Transverse colon (tissue), 4 donors: Measurements from ENCODE around the gene RPGRIP1. TPM values are rescaled to one million over a fixed set of nuclear protein-coding genes. Genes with fewer than 3 reads are reported as not detected.
"Not testable (repeated sequence)": the region's sequence is repeated elsewhere in the genome, so short reads cannot be mapped to it uniquely, and the experiment has no call there.

Source experiments
- DNase-seq: peaks from one replicate; pipeline ENCODE4 v3.0.0-alpha.2; 2019
- H3K27ac ChIP-seq, 4 donors: fragments of 200-600 bp; sonication (generic); 2 replicates each; pipeline ENCODE4 v1.5.1; 2016 to 2018; ENCODE audit warnings: inconsistent platforms in 4 of 4
- H3K27me3 ChIP-seq: fragments of 200-600 bp; sonication (generic); 2 replicates; pipeline ENCODE4 v1.5.1; 2017; ENCODE audit warnings: inconsistent platforms
- H3K36me3 ChIP-seq, 4 donors: fragments of 200-600 bp; sonication (generic); 2 replicates each; pipeline ENCODE4 v1.5.1; 2017 to 2019; ENCODE audit warnings: inconsistent platforms in 4 of 4
- H3K4me1 ChIP-seq, 4 donors: fragments of 200-600 bp; sonication (generic); 2 replicates each; pipeline ENCODE4 v1.5.1; 2017 to 2020; ENCODE audit warnings: inconsistent platforms in 4 of 4
- H3K4me3 ChIP-seq, 4 donors: fragments of 200-600 bp; sonication (generic); 1 replicate in 1 of 4; 2 replicates in 3 of 4; pipeline versions ENCODE4 v1.5.1 to v1.6.1; 2017 to 2019; ENCODE audit warnings: inconsistent platforms in 4 of 4
- H3K9me3 ChIP-seq, 2 donors: fragments of 200-600 bp; sonication (generic); 2 replicates each; pipeline ENCODE4 v1.5.1; 2017 to 2019; ENCODE audit warnings: inconsistent platforms in 2 of 2
- EP300 ChIP-seq: sonication (generic); formaldehyde crosslinking; IDR thresholded peaks from one replicate; pipeline ENCODE4 v1.6.1; 2017; ENCODE audit warnings: antibody characterized with exemption, low read depth
- POLR2A ChIP-seq: fragments of 450-650 bp; IDR thresholded peaks from one replicate; pipeline ENCODE4 v1.6.1; 2016; ENCODE audit warnings: antibody characterized with exemption, mild to moderate bottlenecking, moderate library complexity
- POLR2AphosphoS5 ChIP-seq, 3 donors: sonication (generic); formaldehyde crosslinking; IDR thresholded peaks; one replicate each; pipeline ENCODE4 v1.6.1; 2016; ENCODE audit warnings: antibody characterized with exemption in 3 of 3
- WGBS, 2 donors: methylation state at CpG; one replicate each; pipeline ENCODE4 v1.1.5; 2018; ENCODE audit warnings: low coverage in 1 of 2; 5-methylcytosine and 5-hydroxymethylcytosine counted together
- in situ Hi-C, 4 donors: fragments of 200-750 bp; cut with MboI; loops; one replicate each; pipeline versions ENCODE4 v1.15.0 to v1.15.1; 2017; ENCODE audit warnings: low sequenced_read_pairs in 3 of 4, low pct_ligation_motif_present in 1 of 4, low pct_unique_long_range_greater_than_20kb in 1 of 4
- intact Hi-C: fragments of 100-400 bp; cut with DNase I; formaldehyde crosslinking; loops from one replicate; pipeline ENCODE4 v1.15.1; 2023; ENCODE audit warnings: low total_unique reads
- total RNA-seq, 4 donors: library from RNA; depleted of rRNA; stranded (reverse); fragments of >200 nt; gene quantifications; one replicate each; pipeline ENCODE4 v1.1.0, GENCODE V29; 2016
- TF ChIP-seq, protein P1 (sequence below), 5 experiments: fragments of 200-600 bp in 3 of 5; fragments of 450-650 bp in 2 of 5; sonication (generic) in 3 of 5; IDR thresholded peaks; 1 replicate in 2 of 5; 2 replicates in 3 of 5; pipeline ENCODE4 v1.5.1; 2016 to 2017; ENCODE audit warnings: antibody characterized with exemption in 5 of 5, inconsistent platforms in 3 of 5, mild to moderate bottlenecking in 2 of 5, moderate library complexity in 1 of 5

Gene RPGRIP1
- total RNA-seq, 4 donors from 2014 or later = 0.27 to 0.48 TPM; not detected in 2

DNA sequence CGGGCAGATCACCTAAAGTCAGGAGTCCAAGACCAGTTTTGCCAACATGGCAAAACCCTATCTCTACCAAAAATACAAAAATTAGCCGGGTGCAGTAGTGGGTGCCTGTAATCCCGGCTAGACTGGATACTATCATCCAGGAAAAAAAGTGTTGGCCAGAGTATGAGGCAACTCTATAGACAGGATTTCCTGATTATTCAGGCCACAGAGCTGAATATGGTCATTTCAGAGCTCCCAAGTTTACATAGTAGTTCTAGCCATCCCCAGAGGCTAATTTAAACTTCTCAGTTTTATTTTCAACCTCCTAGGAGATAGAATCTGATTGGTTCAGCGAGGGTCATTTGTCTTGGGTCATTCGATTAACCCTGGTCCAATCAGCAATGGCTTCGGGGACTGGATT lies 7.3 kb downstream of the RPGRIP1 start:
- no peak for DNase-seq
- in situ Hi-C loops (no loop called here), intact Hi-C loops (no loop called here)
- Histone ChIP-seq H3K9me3 (no peaks in the 10 kb centered on the region), H3K27ac (no peak overlapping the region), H3K4me1 (no peaks in the 10 kb centered on the region), H3K4me3 (no peak overlapping the region), H3K36me3 (no peaks in the 10 kb centered on the region), H3K27me3 (no peaks in the 10 kb centered on the region)
- 90 to 100% methylated on average over 2 to 6 of the region's 6 CpGs for WGBS, 2 donors
- TF ChIP-seq POLR2AphosphoS5 (IDR thresholded peaks at IDR 0.05) (no peak), POLR2A (no peak), EP300 (no peak)
- TF ChIP-seq, protein P1, sequence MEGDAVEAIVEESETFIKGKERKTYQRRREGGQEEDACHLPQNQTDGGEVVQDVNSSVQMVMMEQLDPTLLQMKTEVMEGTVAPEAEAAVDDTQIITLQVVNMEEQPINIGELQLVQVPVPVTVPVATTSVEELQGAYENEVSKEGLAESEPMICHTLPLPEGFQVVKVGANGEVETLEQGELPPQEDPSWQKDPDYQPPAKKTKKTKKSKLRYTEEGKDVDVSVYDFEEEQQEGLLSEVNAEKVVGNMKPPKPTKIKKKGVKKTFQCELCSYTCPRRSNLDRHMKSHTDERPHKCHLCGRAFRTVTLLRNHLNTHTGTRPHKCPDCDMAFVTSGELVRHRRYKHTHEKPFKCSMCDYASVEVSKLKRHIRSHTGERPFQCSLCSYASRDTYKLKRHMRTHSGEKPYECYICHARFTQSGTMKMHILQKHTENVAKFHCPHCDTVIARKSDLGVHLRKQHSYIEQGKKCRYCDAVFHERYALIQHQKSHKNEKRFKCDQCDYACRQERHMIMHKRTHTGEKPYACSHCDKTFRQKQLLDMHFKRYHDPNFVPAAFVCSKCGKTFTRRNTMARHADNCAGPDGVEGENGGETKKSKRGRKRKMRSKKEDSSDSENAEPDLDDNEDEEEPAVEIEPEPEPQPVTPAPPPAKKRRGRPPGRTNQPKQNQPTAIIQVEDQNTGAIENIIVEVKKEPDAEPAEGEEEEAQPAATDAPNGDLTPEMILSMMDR (IDR thresholded peaks at IDR 0.05) = no peak

DNA sequence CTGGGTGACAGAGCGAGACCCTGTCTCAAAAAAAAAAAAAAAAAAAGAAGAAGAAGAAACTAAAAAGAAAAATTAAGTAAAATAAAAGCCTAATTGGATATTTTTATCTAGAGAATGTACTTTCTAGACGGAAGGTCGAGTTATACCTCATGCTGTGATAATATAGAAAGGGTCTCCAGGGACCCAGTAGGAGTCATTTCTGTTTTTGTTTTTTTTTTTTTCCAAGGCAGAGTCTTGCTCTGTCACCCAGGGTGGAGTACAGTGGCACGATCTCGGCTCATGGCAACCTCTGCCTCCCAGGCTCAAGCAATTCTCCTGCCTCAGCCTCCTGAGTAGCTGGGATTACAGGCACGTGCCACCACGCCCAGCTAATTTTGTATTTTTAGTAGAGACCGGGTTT lies 14.1 kb downstream of the RPGRIP1 start:
- WGBS, 2 donors = 89 to 91% methylated on average over 6 to 8 of the region's 8 CpGs
- H3K36me3 ChIP-seq, H3K9me3 ChIP-seq, DNase-seq, H3K4me1 ChIP-seq, intact Hi-C loops, H3K27me3 ChIP-seq, H3K4me3 ChIP-seq, H3K27ac ChIP-seq, in situ Hi-C loops: not testable (repeated sequence)

DNA sequence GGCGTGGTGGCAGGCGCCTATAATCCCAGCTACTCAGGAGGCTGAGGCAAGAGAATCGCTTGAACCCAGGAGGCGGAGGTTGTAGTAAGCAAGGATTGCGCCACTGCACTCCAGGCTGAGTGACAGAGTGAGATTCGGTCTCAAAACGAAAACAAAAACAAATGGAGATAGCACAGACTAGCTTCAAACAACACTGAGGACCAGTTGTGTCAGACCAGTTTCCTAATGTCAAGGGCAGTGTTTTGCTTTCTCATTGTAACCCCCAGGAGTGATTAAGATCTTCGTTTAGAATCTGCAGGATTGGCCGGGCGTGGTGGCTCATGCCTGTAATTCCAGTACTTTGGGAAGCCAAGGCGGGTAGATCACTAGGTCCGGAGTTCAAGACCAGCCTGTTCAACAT lies 18.5 kb downstream of the RPGRIP1 start:
- H3K27me3 ChIP-seq = peaks cover 10% of the 10 kb centered on the region
- H3K36me3 ChIP-seq = no peaks in the 10 kb centered on the region
- no peaks in the 10 kb centered on the region for H3K9me3 ChIP-seq
- intact Hi-C loops (no loop called here), in situ Hi-C loops (no loop called here)
- no peak overlapping the region for H3K27ac ChIP-seq
- no peak for TF ChIP-seq EP300
- no peak for TF ChIP-seq POLR2AphosphoS5 (IDR thresholded peaks at IDR 0.05)
- TF ChIP-seq POLR2A = no peak
- TF ChIP-seq, protein P1 (IDR thresholded peaks at IDR 0.05) = no peak
- no peak overlapping the region for H3K4me3 ChIP-seq
- no peak for DNase-seq
- H3K4me1 ChIP-seq = peaks cover 4 to 6% (median 6%) of the 10 kb centered on the region in 4 donors
- WGBS, 2 donors = 63 to 81% methylated on average over 2 to 12 of the region's 12 CpGs

DNA sequence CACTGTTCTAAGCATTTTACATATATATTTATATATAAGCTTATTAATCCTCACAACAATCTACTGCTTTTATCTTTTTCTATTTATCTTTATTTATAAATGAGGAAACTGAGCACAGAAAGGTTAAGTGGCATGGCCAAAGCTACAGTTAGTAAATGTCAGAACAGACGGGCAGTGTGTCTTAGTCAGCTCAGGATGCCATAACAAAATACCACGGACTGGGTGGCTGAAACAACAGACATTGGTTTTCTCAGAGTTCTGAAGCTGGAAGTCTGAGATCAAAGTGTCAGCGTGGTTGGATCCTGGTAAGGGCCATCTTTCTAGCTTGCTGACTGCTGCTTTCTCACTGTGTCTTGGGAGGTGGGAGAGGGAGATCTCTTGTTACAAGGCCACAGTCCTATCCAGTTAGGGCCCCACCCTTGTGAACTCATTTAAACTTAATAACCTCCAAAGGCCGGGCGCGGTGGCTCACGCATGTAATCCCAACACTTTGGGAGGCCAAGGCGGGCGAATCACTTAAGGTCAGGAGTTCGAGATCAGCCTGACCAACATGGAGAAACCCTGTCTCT lies 19.8 kb downstream of the RPGRIP1 start:
- in situ Hi-C loops = no loop called here
- WGBS, 2 donors = 84% methylated on average over 10 of the region's 10 CpGs; no CpG with 5 or more reads in 1 of the 2 donors
- intact Hi-C loops = no loop called here
- H3K27ac ChIP-seq = no peak overlapping the region
- H3K9me3 ChIP-seq = no peaks in the 10 kb centered on the region
- no peaks in the 10 kb centered on the region for H3K36me3 ChIP-seq
- no peak for DNase-seq
- peaks cover 10% of the 10 kb centered on the region for H3K27me3 ChIP-seq
- H3K4me3 ChIP-seq = no peak overlapping the region
- TF ChIP-seq POLR2A (no peak), EP300 (no peak), POLR2AphosphoS5 (IDR thresholded peaks at IDR 0.05) (no peak)
- TF ChIP-seq, protein P1 (IDR thresholded peaks at IDR 0.05) = no peak
- H3K4me1 ChIP-seq = peaks cover 4 to 6% (median 6%) of the 10 kb centered on the region in 4 donors

DNA sequence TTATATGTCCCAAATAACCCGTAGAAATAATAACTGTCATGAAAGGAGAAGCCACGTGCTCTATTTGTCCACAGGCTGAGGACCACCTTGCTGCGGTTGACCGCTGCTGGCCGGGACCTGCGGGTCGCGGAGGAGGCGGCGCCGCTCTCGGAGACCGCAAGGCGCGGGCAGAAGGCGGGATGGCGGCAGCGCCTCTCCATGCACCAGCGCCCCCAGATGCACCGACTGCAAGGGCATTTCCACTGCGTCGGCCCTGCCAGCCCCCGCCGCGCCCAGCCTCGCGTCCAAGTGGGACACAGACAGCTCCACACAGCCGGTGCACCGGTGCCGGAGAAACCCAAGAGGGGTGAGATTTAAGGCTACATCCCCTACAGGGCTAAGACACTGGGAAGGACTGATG lies 21.0 kb downstream of the RPGRIP1 start:
- Histone ChIP-seq H3K27ac (no peak overlapping the region), H3K9me3 (no peaks in the 10 kb centered on the region), H3K4me1 (peaks cover 4 to 6% (median 6%) of the 10 kb centered on the region in 4 donors), H3K27me3 (peaks cover 10% of the 10 kb centered on the region), H3K36me3 (no peaks in the 10 kb centered on the region), H3K4me3 (peak overlapping the region in 2 of 4 donors; percentile 17 to 46)
- 2 to 3% methylated on average over 5 to 30 of the region's 30 CpGs for WGBS, 2 donors
- peak; percentile 48 for DNase-seq
- in situ Hi-C loops (no loop called here), intact Hi-C loops (no loop called here)
- TF ChIP-seq POLR2A = no peak
- TF ChIP-seq EP300 = no peak
- TF ChIP-seq, protein P1 (IDR thresholded peaks at IDR 0.05) = no peak
- no peak for TF ChIP-seq POLR2AphosphoS5 (IDR thresholded peaks at IDR 0.05)
